Gastrocnemius medialis (tissue), 4 donors: ENCODE measurements around the gene SOX15.

ENCODE experiments used
- POLR2A ChIP-seq, 2 donors: fragments of 450-650 bp; IDR thresholded peaks; one replicate each; pipeline ENCODE4 v1.6.1; 2017; ENCODE audit warnings: antibody characterized with exemption in 2 of 2, mild to moderate bottlenecking in 2 of 2, moderate library complexity in 2 of 2
- TF ChIP-seq, protein P1 (sequence below), 5 experiments: fragments of 450-650 bp in 3 of 5; fragments of 200-600 bp in 2 of 5; sonication (generic) in 2 of 5; IDR thresholded peaks in 4 of 5; conservative IDR thresholded peaks in 1 of 5; 1 replicate in 4 of 5; 2 replicates in 1 of 5; pipeline ENCODE4 v1.5.1; 2016 to 2019; ENCODE audit warnings: antibody characterized with exemption in 5 of 5, mild to moderate bottlenecking in 3 of 5, moderate library complexity in 3 of 5

DNA sequence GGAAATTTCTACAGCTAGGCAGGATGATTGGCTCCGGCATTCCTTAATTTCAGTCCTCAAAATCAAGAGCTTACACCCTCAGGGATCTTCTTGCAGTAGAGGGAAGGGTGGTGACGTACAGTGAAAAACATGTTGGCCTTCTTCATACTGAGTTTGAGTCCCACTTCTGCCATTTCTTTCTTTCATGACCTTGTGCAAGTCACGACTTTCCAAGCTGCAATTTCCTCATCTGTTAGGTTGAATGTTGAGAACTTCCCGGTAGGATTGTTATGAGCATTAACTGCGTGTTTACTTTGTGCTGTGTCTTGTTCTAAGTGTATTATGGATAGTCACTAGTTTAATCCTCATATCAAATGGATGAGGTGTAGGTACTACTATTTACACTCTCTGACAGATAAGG lies 20.3 kb downstream of the SOX15 start:
- TF ChIP-seq, protein P1, sequence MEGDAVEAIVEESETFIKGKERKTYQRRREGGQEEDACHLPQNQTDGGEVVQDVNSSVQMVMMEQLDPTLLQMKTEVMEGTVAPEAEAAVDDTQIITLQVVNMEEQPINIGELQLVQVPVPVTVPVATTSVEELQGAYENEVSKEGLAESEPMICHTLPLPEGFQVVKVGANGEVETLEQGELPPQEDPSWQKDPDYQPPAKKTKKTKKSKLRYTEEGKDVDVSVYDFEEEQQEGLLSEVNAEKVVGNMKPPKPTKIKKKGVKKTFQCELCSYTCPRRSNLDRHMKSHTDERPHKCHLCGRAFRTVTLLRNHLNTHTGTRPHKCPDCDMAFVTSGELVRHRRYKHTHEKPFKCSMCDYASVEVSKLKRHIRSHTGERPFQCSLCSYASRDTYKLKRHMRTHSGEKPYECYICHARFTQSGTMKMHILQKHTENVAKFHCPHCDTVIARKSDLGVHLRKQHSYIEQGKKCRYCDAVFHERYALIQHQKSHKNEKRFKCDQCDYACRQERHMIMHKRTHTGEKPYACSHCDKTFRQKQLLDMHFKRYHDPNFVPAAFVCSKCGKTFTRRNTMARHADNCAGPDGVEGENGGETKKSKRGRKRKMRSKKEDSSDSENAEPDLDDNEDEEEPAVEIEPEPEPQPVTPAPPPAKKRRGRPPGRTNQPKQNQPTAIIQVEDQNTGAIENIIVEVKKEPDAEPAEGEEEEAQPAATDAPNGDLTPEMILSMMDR (IDR thresholded peaks at IDR 0.05 in 4 of 5, conservative IDR thresholded peaks at IDR 0.05 in 1 of 5) = no peak
- TF ChIP-seq POLR2A (IDR thresholded peaks at IDR 0.05) = no peak
